Measurements from ENCODE around the gene PDPK1. TPM values are rescaled to one million over a fixed set of nuclear protein-coding genes. Genes with fewer than 3 reads are reported as not detected.

The PDPK1 gene
- total RNA-seq, 4 donors from 2014 or later: 28.6 to 41.7 (median 32.4) TPM

- no peak for DNase-seq (ENCODE audit: low spot score in 2 of 2)
- H3K4me3 ChIP-seq: no peak overlapping the region
- TF ChIP-seq POLR2A (IDR thresholded peaks at IDR 0.05): no peak
- TF ChIP-seq EP300 (IDR thresholded peaks at IDR 0.05): no peak
- no peak for TF ChIP-seq CTCF (IDR thresholded peaks at IDR 0.05)
- H3K9me3 ChIP-seq: no peaks in the 10 kb centered on the region
- H3K4me1 ChIP-seq: peaks cover 0 to 16% (median 4%) of the 10 kb centered on the region in 4 donors
- no peaks in the 10 kb centered on the region for H3K27me3 ChIP-seq
- H3K36me3 ChIP-seq: peaks cover 0 to 33% (median 0%) of the 10 kb centered on the region in 3 donors
- H3K27ac ChIP-seq: no peak overlapping the region
- 71 to 76% methylated on average over 6 of the region's 6 CpGs for WGBS, 2 donors
Observed at GRCh38 chr16:2493605-2494004, 44.2 kb upstream of the PDPK1 start.

GRCh38 chr16:2494616-2495015, 43.2 kb upstream of the PDPK1 start:
- WGBS, 2 donors: 95 to 96% methylated on average over 5 of the region's 5 CpGs
- H3K4me1 ChIP-seq: peaks cover 0 to 16% (median 4%) of the 10 kb centered on the region in 4 donors
- no peak overlapping the region for H3K4me3 ChIP-seq
- peaks cover 0 to 44% (median 0%) of the 10 kb centered on the region in 3 donors for H3K36me3 ChIP-seq
- DNase-seq (ENCODE audit: low spot score in 2 of 2): no peak
- H3K27ac ChIP-seq: no peak overlapping the region
- H3K27me3 ChIP-seq: no peaks in the 10 kb centered on the region
- H3K9me3 ChIP-seq: no peaks in the 10 kb centered on the region
- TF ChIP-seq CTCF (IDR thresholded peaks at IDR 0.05) (no peak), EP300 (IDR thresholded peaks at IDR 0.05) (no peak), POLR2A (IDR thresholded peaks at IDR 0.05) (no peak)

GRCh38 chr16:2495041-2495440, 42.8 kb upstream of the PDPK1 start:
- TF ChIP-seq EP300 (IDR thresholded peaks at IDR 0.05): no peak
- no peak for TF ChIP-seq CTCF (IDR thresholded peaks at IDR 0.05)
- no peak for TF ChIP-seq POLR2A (IDR thresholded peaks at IDR 0.05)
- Histone ChIP-seq H3K27ac (no peak overlapping the region), H3K4me1 (peaks cover 0 to 16% (median 4%) of the 10 kb centered on the region in 4 donors), H3K36me3 (peaks cover 0 to 48% (median 0%) of the 10 kb centered on the region in 3 donors), H3K4me3 (no peak overlapping the region), H3K27me3 (no peaks in the 10 kb centered on the region), H3K9me3 (no peaks in the 10 kb centered on the region)
- no peak for DNase-seq (ENCODE audit: low spot score in 2 of 2)
- 88 to 91% methylated on average over 5 of the region's 5 CpGs for WGBS, 2 donors

- Histone ChIP-seq H3K4me1 (peaks cover 0 to 24% (median 6%) of the 10 kb centered on the region in 4 donors), H3K4me3 (no peak overlapping the region), H3K27me3 (no peaks in the 10 kb centered on the region), H3K27ac (no peak overlapping the region), H3K36me3 (peaks cover 0 to 42% (median 0%) of the 10 kb centered on the region in 3 donors), H3K9me3 (no peaks in the 10 kb centered on the region)
- TF ChIP-seq CTCF (IDR thresholded peaks at IDR 0.05): no peak
- no peak for TF ChIP-seq EP300 (IDR thresholded peaks at IDR 0.05)
- no peak for TF ChIP-seq POLR2A (IDR thresholded peaks at IDR 0.05)
- 93 to 94% methylated on average over 38 to 46 of the region's 62 CpGs for WGBS, 2 donors
- DNase-seq (ENCODE audit: low spot score in 2 of 2): no peak
Observed at GRCh38 chr16:2496223-2497115, 41.4 kb upstream of the PDPK1 start.

GRCh38 chr16:2497116-2497630, 40.6 kb upstream of the PDPK1 start:
- Histone ChIP-seq H3K4me1 (peaks cover 0 to 31% (median 12%) of the 10 kb centered on the region in 4 donors), H3K4me3 (no peak overlapping the region), H3K27ac (no peak overlapping the region), H3K36me3 (peaks cover 0 to 42% (median 0%) of the 10 kb centered on the region in 3 donors), H3K9me3 (no peaks in the 10 kb centered on the region), H3K27me3 (no peaks in the 10 kb centered on the region)
- WGBS, 2 donors: 45 to 51% methylated on average over 19 to 20 of the region's 21 CpGs
- TF ChIP-seq CTCF (IDR thresholded peaks at IDR 0.05) (no peak), POLR2A (IDR thresholded peaks at IDR 0.05) (no peak), EP300 (IDR thresholded peaks at IDR 0.05) (no peak)
- no peak for DNase-seq (ENCODE audit: low spot score in 2 of 2)

Measured in tibial nerve (tissue), 4 donors.